Astrocyte of the cerebellum (primary cell): ENCODE results near the gene TMEM98.

ENCODE experiments used
- DNase-seq: peaks from one replicate; pipeline ENCODE4 v3.0.0-alpha.2; 2011; ENCODE audit warnings: low read depth
- H3K4me3 ChIP-seq: 2 replicates; pipeline ENCODE4 v1.5.1; 2011; ENCODE audit warnings: mild to moderate bottlenecking, low read depth, low read length, moderate library complexity
- CTCF ChIP-seq: IDR thresholded peaks from 2 replicates; pipeline ENCODE4 v1.5.1; 2012; ENCODE audit warnings: low read length, low read depth, moderate library complexity, mild to moderate bottlenecking; ENCODE audit errors: missing control alignments
- in situ Hi-C: cut with HindIII; loops from 2 replicates; pipeline ENCODE4 v1.10.0; 2017; ENCODE audit warnings: low sequenced_read_pairs

TMEM98 gene

GRCh38 chr17:32907583-32907982 is 20.4 kb upstream of the TMEM98 start:
- in situ Hi-C loops = no loop called here
- no peak for TF ChIP-seq CTCF
- H3K4me3 ChIP-seq = no peak overlapping the region
- no peak for DNase-seq

GRCh38 chr17:32909787-32910369 is 18.1 kb upstream of the TMEM98 start:
- H3K4me3 ChIP-seq = no peak overlapping the region
- TF ChIP-seq CTCF = peak; percentile 88
- peak; percentile 72 for DNase-seq
- in situ Hi-C loops = loop anchor here (5.0 to 10.0 kb wide), 3 partner anchors 38 to 135 kb away; no protein-coding TSS in a partner anchor

- in situ Hi-C loops = loop anchor here (5.0 to 10.0 kb wide), 3 partner anchors 38 to 136 kb away; no protein-coding TSS in a partner anchor
- DNase-seq = no peak
- H3K4me3 ChIP-seq = no peak overlapping the region
- no peak for TF ChIP-seq CTCF
Observed at GRCh38 chr17:32910769-32911168, 17.2 kb upstream of the TMEM98 start.

GRCh38 chr17:32912218-32912897 is 15.6 kb upstream of the TMEM98 start:
- H3K4me3 ChIP-seq = no peak overlapping the region
- in situ Hi-C loops = loop anchor here (5.0 to 10.0 kb wide), 3 partner anchors 40 to 138 kb away; no protein-coding TSS in a partner anchor
- no peak for TF ChIP-seq CTCF
- no peak for DNase-seq

- no peak for TF ChIP-seq CTCF
- in situ Hi-C loops = loop anchor here (5.0 to 10.0 kb wide), 3 partner anchors 41 to 139 kb away; no protein-coding TSS in a partner anchor
- no peak overlapping the region for H3K4me3 ChIP-seq
- DNase-seq = no peak
Observed at GRCh38 chr17:32913593-32913992, 14.4 kb upstream of the TMEM98 start.

- DNase-seq = no peak
- H3K4me3 ChIP-seq = no peak overlapping the region
- no peak for TF ChIP-seq CTCF
- in situ Hi-C loops = loop anchor here (5.0 to 10.0 kb wide), 3 partner anchors 42 to 139 kb away; no protein-coding TSS in a partner anchor
Observed at GRCh38 chr17:32914181-32914580, 13.8 kb upstream of the TMEM98 start.
